Measurements from ENCODE around the gene ZNF808.
"Not testable (repeated sequence)": the region's sequence is repeated elsewhere in the genome, so short reads cannot be mapped to it uniquely, and the experiment has no call there.

Gene ZNF808

GRCh38 chr19:52600639-52601024, 73.2 kb downstream of the ZNF808 start:
- FAIRE-seq: no peak

GRCh38 chr19:52601025-52601973, 73.8 kb downstream of the ZNF808 start:
- FAIRE-seq: no peak

GRCh38 chr19:52601974-52602366, 74.5 kb downstream of the ZNF808 start:
- FAIRE-seq: not testable (repeated sequence)

DNA sequence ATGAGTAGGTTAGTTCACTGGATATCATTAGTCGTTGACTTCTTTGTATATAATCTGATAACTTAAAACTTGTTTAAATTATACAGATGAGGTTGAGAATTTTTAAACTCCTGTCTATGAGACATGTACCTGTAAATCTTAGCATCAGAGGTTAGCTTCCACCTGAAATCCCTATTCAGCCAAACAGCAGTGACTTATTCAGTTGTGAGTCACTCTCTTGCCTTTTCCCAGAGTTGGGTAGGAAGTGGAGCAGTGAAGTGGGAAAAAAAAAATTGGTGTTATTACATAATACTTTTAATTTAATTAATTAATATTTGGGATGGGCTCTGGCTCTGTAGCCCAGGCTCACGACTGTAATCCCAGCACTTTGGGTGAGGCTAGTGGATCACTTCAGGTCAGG, 75.5 kb downstream of the ZNF808 start:
- no peak for FAIRE-seq

DNA sequence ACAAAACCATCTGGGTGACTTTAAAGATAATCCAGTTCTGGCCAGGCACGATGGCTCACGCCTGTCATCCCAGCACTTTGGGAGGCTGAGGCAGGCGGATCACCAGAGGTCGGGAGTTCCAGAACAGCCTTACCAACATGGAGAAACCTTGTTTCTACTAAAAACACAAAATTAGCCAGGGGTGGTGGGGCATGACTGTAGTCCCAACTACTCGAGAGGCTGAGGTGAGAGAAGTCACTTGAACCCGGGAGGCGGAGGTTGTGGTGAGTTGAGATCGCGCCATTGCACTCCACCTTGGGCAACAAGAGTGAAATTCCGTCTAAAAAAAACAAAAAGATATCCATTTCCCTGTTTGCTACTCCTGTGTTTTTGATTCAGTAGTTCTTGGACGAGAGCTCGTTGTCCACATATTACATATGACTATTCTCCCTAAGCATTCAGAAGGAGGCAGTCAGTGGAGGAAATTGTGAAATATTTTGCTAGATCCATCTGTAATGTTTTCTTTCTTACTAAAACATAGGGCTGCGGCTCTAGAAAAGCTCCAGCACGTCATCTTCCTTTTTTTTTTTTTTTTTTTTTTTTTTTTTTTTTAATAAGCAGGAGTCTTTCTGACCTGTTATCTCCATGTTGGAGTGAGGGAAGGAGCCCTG, 76.2 kb downstream of the ZNF808 start:
- no peak for FAIRE-seq
